HL-60 (cell line): ENCODE measurements around the gene CHD5.

ENCODE experiments used
- CTCF ChIP-seq: IDR thresholded peaks from one replicate; pipeline ENCODE4 v1.5.1; 2011; ENCODE audit warnings: low read length, control low read depth, inconsistent platforms; ENCODE audit not compliant: insufficient read depth
- POLR2AphosphoS5 ChIP-seq: IDR thresholded peaks from 2 replicates; pipeline ENCODE4 v1.6.1; 2012; ENCODE audit warnings: low read depth

DNA sequence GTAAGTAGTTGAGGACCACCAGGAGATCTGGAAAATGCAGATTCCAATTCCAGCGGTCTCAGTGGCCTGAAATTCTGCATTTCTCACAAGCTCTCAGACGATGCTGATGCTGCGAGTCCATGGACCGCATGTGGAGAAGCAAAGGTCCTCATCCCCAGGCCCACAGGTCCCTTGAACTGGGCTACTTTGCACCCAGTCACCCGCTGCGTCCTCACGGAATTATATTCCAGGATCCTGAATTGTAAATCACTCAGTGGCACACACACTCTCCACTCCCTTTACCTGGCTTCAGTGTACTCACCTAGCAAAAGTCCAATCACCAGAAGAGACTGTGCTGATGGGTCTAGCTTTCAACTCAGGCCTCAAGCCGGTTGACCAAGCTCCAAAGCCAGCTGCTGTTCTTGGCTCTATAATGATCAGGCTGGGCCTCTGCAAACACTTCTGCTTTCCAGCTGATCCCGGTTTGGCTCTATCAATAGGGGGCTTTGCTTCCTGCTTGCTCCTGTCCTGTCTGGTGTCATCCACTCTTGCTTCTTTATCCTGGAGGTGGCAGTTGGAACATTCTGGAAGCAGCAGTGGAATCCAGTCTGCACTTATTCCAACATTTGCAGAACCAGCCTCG is 20.2 kb upstream of the CHD5 start:
- TF ChIP-seq POLR2AphosphoS5: no peak
- TF ChIP-seq CTCF: no peak
